GM21529 (cell line): ENCODE data around the gene MYOM1.
"Not testable (repeated sequence)": the region's sequence is repeated elsewhere in the genome, so short reads cannot be mapped to it uniquely, and the experiment has no call there.

Source experiments
- ATAC-seq: cut with Tn5 transposase; IDR thresholded peaks from one replicate; pipeline ENCODE4 v1.9.1; 2021; ENCODE audit not compliant: unreplicated experiment

Gene MYOM1

GRCh38 chr18:3060667-3061580, 158.8 kb downstream of the MYOM1 start:
- no peak for ATAC-seq

GRCh38 chr18:3059272-3059671, 160.5 kb downstream of the MYOM1 start:
- ATAC-seq, result no peak

GRCh38 chr18:3058328-3059191, 161.2 kb downstream of the MYOM1 start:
- ATAC-seq, result no peak

- no peak for ATAC-seq
Measured at GRCh38 chr18:3057526-3057925, 162.2 kb downstream of the MYOM1 start.

- ATAC-seq, result no peak
Measured at GRCh38 chr18:3056311-3056710, 163.5 kb downstream of the MYOM1 start.

GRCh38 chr18:3055816-3056215, 164.0 kb downstream of the MYOM1 start:
- ATAC-seq, result no peak

GRCh38 chr18:3055186-3055728, 164.5 kb downstream of the MYOM1 start:
- no peak for ATAC-seq

- no peak for ATAC-seq
Measured at GRCh38 chr18:3054780-3055179, 165.0 kb downstream of the MYOM1 start.

- ATAC-seq, result no peak
Measured at GRCh38 chr18:3054214-3054613, 165.6 kb downstream of the MYOM1 start.

GRCh38 chr18:3053081-3053480, 166.7 kb downstream of the MYOM1 start:
- no peak for ATAC-seq

GRCh38 chr18:3052411-3052758, 167.4 kb downstream of the MYOM1 start:
- ATAC-seq, result no peak

GRCh38 chr18:3051718-3052410, 167.9 kb downstream of the MYOM1 start:
- ATAC-seq, result no peak

- not testable (repeated sequence) for ATAC-seq
Measured at GRCh38 chr18:3049897-3050454, 169.8 kb downstream of the MYOM1 start.

GRCh38 chr18:3048820-3049349, 170.9 kb downstream of the MYOM1 start:
- no peak for ATAC-seq

GRCh38 chr18:3048121-3048520, 171.6 kb downstream of the MYOM1 start:
- no peak for ATAC-seq

GRCh38 chr18:3046216-3046808, 173.5 kb downstream of the MYOM1 start:
- peak; percentile 80 for ATAC-seq

GRCh38 chr18:3044931-3045698, 174.7 kb downstream of the MYOM1 start:
- ATAC-seq, result no peak

GRCh38 chr18:3042379-3042778, 177.4 kb downstream of the MYOM1 start:
- ATAC-seq, result no peak

GRCh38 chr18:3041843-3042242, 177.9 kb downstream of the MYOM1 start:
- ATAC-seq, result no peak
